Gastroesophageal sphincter (tissue), 3 donors: ENCODE results near the gene SNED1.

ENCODE experiments used
- EP300 ChIP-seq: sonication (generic); formaldehyde crosslinking; IDR thresholded peaks from one replicate; pipeline ENCODE4 v1.6.1; 2017; ENCODE audit warnings: antibody characterized with exemption, mild to moderate bottlenecking
- POLR2A ChIP-seq, 2 donors: fragments of 450-650 bp; IDR thresholded peaks; one replicate each; pipeline ENCODE4 v1.6.1; 2017; ENCODE audit warnings: antibody characterized with exemption in 2 of 2, mild to moderate bottlenecking in 2 of 2, moderate library complexity in 1 of 2
- POLR2AphosphoS5 ChIP-seq: sonication (generic); formaldehyde crosslinking; IDR thresholded peaks from one replicate; pipeline ENCODE4 v1.6.1; 2017; ENCODE audit warnings: antibody characterized with exemption
- TF ChIP-seq, protein P1 (sequence below), 4 experiments: fragments of 200-600 bp in 2 of 4; fragments of 450-650 bp in 2 of 4; sonication (generic) in 1 of 4; IDR thresholded peaks; one replicate each; pipeline ENCODE4 v1.5.1; 2017 to 2019; ENCODE audit warnings: antibody characterized with exemption in 4 of 4, mild to moderate bottlenecking in 2 of 4, moderate library complexity in 2 of 4

DNA sequence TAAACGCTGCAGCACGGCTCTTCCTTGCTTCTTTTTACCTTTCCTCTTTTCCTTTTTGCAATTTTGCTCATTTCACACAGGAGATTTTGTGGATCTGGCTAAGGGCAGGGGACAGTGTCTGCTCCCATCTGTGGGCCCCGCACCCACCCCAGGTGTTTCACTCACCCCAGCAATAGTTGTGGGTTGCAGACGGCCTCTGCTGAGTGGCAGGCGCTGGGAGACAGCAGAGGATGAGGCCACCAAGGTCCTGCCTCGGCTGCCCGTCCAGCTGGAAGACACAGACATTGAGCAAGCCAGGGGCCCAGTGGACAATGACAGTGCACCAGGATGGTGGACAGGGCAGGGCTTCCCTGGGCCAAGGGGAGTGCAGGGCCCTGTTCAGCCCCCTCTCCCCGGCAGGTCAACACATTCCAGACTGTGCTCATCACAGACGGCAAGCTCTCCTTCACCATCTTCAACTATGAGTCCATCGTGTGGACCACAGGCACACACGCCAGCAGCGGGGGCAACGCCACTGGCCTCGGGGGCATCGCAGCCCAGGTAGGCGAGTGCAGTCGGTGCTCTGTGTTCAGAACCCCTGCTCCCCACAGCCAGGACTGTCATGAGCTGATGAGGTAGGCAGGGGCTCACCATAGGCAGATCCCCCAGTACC, 35.0 kb downstream of the SNED1 start:
- no peak for TF ChIP-seq POLR2A (IDR thresholded peaks at IDR 0.05)
- TF ChIP-seq, protein P1, sequence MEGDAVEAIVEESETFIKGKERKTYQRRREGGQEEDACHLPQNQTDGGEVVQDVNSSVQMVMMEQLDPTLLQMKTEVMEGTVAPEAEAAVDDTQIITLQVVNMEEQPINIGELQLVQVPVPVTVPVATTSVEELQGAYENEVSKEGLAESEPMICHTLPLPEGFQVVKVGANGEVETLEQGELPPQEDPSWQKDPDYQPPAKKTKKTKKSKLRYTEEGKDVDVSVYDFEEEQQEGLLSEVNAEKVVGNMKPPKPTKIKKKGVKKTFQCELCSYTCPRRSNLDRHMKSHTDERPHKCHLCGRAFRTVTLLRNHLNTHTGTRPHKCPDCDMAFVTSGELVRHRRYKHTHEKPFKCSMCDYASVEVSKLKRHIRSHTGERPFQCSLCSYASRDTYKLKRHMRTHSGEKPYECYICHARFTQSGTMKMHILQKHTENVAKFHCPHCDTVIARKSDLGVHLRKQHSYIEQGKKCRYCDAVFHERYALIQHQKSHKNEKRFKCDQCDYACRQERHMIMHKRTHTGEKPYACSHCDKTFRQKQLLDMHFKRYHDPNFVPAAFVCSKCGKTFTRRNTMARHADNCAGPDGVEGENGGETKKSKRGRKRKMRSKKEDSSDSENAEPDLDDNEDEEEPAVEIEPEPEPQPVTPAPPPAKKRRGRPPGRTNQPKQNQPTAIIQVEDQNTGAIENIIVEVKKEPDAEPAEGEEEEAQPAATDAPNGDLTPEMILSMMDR (IDR thresholded peaks at IDR 0.05): no peak
- TF ChIP-seq POLR2AphosphoS5: no peak
- no peak for TF ChIP-seq EP300
